A549 treated with dexamethasone at 1 μM for 4 hours (cell line): ENCODE results near the gene STK31. TPM values are rescaled to one million over a fixed set of nuclear protein-coding genes. Genes with fewer than 3 reads are reported as not detected.

Experiments
- total RNA-seq: library from RNA; stranded (reverse); fragments of 200-300 nt; extraction: Qiagen RNA extraction; gene quantifications from 5 replicates; pipeline ENCODE4 v1.2.3, GENCODE V29; 2022

STK31 gene
- total RNA-seq, result 0.59 to 0.90 TPM (median 0.80 TPM) in 5 replicates

GRCh38 chr7:23710000-23710399 lies at the start of gene STK31:
Gene STK31, plus strand, starts transcription at chr7:23710219. Its CDS starts 67 bp downstream, at chr7:23710286.

GRCh38 chr7:23679898-23680413 lies 30.1 kb upstream of the STK31 start, which contains the start of gene FAM221A:
Gene FAM221A, plus strand, starts transcription at chr7:23680199. Its CDS starts 20 bp downstream, at chr7:23680219.

Other genes starting within 250 kb of the STK31 start
- gene IGF2BP3, start 239.7 kb upstream of the STK31 start, total RNA-seq, result 27.4 to 38.9 TPM (median 32.5 TPM) in 5 replicates
- gene TRA2A, start 178.2 kb upstream of the STK31 start, total RNA-seq, result 75.6 to 84.8 TPM (median 80.0 TPM) in 5 replicates
- 3.0 to 4.2 TPM (median 3.6 TPM) in 5 replicates for gene CCDC126, start 112.8 kb upstream of the STK31 start, total RNA-seq
- gene FAM221A, start 30.0 kb upstream of the STK31 start, total RNA-seq, result 0.25 to 0.67 TPM (median 0.34 TPM) in 5 replicates